MCF 10A (cell line): ENCODE results near the gene DMRT1. TPM values are rescaled to one million over a fixed set of nuclear protein-coding genes. Genes with fewer than 3 reads are reported as not detected.

Experiments used
- BruUV-seq: library from RNA; stranded (reverse); fragments of 400-500 nt; replicated peaks from 2 replicates; lab custom pipeline; 2021; lab: Mats Ljungman, UMichigan
- CTCF ChIA-PET: fragments of 300-600 bp; sonication (Branson Sonifier 250); formaldehyde crosslinking; extraction: SDS; loops from one replicate; lab custom pipeline; 2021; ENCODE audit warnings: antibody characterized with exemption, inconsistent platforms; lab: Yijun Ruan, JAX
- POLR2A ChIA-PET: fragments of 300-600, 350-650 bp; sonication (Branson Sonifier 250); formaldehyde crosslinking; extraction: SDS; loops from one replicate; lab custom pipeline; 2020; ENCODE audit warnings: antibody characterized with exemption, inconsistent platforms; lab: Yijun Ruan, JAX
- DNase-seq: peaks from one replicate; pipeline ENCODE4 v3.0.0-alpha.2; 2018; ENCODE audit not compliant: unreplicated experiment
- H3K27ac Mint-ChIP-seq: one replicate; pipeline ENCODE4 v1.8.0; 2022; ENCODE audit warnings: mild to moderate bottlenecking, low read depth, mixed read lengths; ENCODE audit not compliant: unreplicated experiment
- H3K27me3 Mint-ChIP-seq: one replicate; pipeline ENCODE4 v1.8.0; 2022; ENCODE audit warnings: mixed read lengths; ENCODE audit not compliant: insufficient read depth, unreplicated experiment
- H3K36me3 Mint-ChIP-seq: one replicate; pipeline ENCODE4 v1.8.0; 2022; ENCODE audit warnings: mild to moderate bottlenecking, moderate library complexity, mixed read lengths; ENCODE audit not compliant: insufficient read depth, unreplicated experiment
- H3K4me1 Mint-ChIP-seq: one replicate; pipeline ENCODE4 v1.8.0; 2022; ENCODE audit warnings: mixed read lengths; ENCODE audit not compliant: insufficient read depth, unreplicated experiment
- H3K4me3 Mint-ChIP-seq: one replicate; pipeline ENCODE4 v1.8.0; 2022; ENCODE audit warnings: mild to moderate bottlenecking, moderate library complexity, mixed read lengths; ENCODE audit not compliant: unreplicated experiment
- H3K9me3 Mint-ChIP-seq: one replicate; pipeline ENCODE4 v1.8.0; 2022; ENCODE audit warnings: mixed read lengths; ENCODE audit not compliant: unreplicated experiment
- intact Hi-C: fragments of 100-400 bp; cut with micrococcal nuclease; formaldehyde crosslinking; loops from 2 replicates; pipeline ENCODE4 v1.14.1; 2022
- total RNA-seq: library from RNA; stranded (reverse); gene quantifications from 2 replicates; pipeline ENCODE4 v1.2.3, GENCODE V29; 2022
- TF ChIP-seq, protein P1 (sequence below): fragments of 200-600 bp; IDR thresholded peaks from one replicate; pipeline ENCODE4 v1.8.0; 2022; ENCODE audit warnings: antibody characterized with exemption, mild to moderate bottlenecking; ENCODE audit not compliant: unreplicated experiment

Gene DMRT1
- total RNA-seq, 1 experiment from 2014 or later, result not detected

DNA sequence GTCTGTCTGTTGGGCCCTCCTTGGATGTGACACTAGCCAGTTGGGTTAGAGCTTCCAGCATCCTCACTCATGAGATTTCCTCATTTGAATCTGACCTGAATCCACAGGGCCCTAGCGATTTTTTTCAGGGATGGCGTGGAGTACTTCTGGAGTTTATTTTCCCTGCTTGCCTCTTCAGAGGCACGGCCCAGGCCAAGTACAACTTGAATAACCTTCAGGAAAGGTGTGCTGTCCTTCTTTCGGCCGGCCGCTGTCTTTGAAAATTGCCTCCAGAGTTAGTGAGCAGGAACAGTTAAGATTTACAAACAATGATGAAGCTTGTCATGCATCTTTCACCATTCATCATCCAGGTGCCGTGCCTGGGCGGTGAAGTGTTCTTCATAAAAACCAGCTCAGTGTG, 85.5 kb downstream of the DMRT1 start:
- no peak for DNase-seq
- ChIA-PET CTCF (interaction anchor here (1.1 to 1.8 kb wide), 6 partner anchors 9 to 83 kb away, joined by 3 to 6 read pairs (median 4); no protein-coding TSS in a partner anchor), POLR2A (interaction anchor here (0.7 to 1.6 kb wide), 5 partner anchors 11 to 352 kb away, joined by 3 to 5 read pairs (median 3); no protein-coding TSS in a partner anchor)
- H3K27ac Mint-ChIP-seq, result no peak overlapping the region
- intact Hi-C loops, result no loop called here
- H3K36me3 Mint-ChIP-seq, result no peaks in the 10 kb centered on the region
- TF ChIP-seq, protein P1, sequence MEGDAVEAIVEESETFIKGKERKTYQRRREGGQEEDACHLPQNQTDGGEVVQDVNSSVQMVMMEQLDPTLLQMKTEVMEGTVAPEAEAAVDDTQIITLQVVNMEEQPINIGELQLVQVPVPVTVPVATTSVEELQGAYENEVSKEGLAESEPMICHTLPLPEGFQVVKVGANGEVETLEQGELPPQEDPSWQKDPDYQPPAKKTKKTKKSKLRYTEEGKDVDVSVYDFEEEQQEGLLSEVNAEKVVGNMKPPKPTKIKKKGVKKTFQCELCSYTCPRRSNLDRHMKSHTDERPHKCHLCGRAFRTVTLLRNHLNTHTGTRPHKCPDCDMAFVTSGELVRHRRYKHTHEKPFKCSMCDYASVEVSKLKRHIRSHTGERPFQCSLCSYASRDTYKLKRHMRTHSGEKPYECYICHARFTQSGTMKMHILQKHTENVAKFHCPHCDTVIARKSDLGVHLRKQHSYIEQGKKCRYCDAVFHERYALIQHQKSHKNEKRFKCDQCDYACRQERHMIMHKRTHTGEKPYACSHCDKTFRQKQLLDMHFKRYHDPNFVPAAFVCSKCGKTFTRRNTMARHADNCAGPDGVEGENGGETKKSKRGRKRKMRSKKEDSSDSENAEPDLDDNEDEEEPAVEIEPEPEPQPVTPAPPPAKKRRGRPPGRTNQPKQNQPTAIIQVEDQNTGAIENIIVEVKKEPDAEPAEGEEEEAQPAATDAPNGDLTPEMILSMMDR, result no peak
- H3K27me3 Mint-ChIP-seq, result no peaks in the 10 kb centered on the region
- no peaks in the 10 kb centered on the region for H3K4me1 Mint-ChIP-seq
- no TSS peak for BruUV-seq
- H3K4me3 Mint-ChIP-seq, result no peak overlapping the region
- no peaks in the 10 kb centered on the region for H3K9me3 Mint-ChIP-seq

DNA sequence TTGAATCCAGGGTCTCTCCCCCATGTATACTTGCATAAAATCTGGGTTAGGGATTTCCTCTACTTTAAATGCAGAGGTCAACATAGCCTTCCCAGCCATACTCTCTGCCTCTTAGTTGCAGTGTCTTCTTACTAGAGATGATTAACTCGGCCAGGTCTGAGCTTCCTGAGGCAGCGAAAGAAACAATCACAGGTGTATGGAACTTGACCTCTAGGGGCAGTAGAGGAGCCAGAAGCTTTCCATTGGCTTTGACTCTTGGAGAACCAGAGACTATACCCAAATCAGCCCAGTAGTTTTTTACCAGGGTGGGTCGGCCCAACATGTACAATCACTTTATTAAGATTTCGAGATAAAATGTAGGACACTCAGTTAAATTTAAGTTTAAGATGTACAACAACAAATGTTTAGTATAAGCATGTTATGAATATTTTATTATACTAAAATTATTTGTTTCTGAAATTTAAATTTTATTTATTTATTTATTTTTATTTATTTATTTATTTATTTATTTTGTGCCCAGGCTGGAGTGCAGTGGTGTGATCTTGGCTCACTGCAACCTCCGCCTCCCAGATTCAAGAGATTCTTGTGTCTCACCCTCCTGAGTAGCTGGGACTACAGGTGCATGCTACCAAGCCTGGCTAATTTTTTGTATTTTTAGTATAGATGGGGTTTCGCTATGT, 87.0 kb downstream of the DMRT1 start:
- intact Hi-C loops, result no loop called here
- no TSS peak for BruUV-seq
- H3K4me3 Mint-ChIP-seq, result no peak overlapping the region
- no peaks in the 10 kb centered on the region for H3K9me3 Mint-ChIP-seq
- no peaks in the 10 kb centered on the region for H3K27me3 Mint-ChIP-seq
- no peaks in the 10 kb centered on the region for H3K4me1 Mint-ChIP-seq
- no peak overlapping the region for H3K27ac Mint-ChIP-seq
- TF ChIP-seq, protein P1, result peak; percentile 26
- ChIA-PET CTCF (interaction anchor here (0.6 to 1.1 kb wide), 3 partner anchors 29 to 609 kb away, joined by 3 to 7 read pairs (median 3); no protein-coding TSS in a partner anchor), POLR2A (no interaction called here)
- no peaks in the 10 kb centered on the region for H3K36me3 Mint-ChIP-seq
- DNase-seq, result peak; percentile 39

DNA sequence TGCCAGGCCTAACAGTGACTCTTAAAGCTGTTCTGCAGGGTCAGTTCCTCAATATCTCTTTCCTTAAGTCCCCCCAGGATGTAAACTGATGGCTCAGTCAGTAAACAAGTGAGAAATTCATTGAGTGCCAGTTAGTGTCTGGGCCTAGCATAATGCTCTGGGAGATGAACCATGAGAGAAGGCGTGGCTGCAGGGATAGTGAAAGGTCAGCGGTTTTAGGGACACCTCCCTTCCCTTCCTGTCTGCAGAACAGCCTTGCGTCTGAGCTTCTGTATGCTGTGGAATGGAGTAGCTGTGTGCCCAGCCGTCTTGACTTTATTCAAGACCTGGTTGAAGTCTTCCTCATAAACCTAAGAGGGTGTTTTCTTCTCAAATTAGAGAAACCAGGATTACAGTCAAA, 88.2 kb downstream of the DMRT1 start:
- intact Hi-C loops, result no loop called here
- ChIA-PET POLR2A (interaction anchor here (0.5 kb wide), 1 partner anchor 360 kb away, joined by 3 read pairs; no protein-coding TSS in a partner anchor), CTCF (interaction anchor here (0.8 to 1.6 kb wide), 4 partner anchors 14 to 1915 kb away, joined by 3 to 4 read pairs (median 3); no protein-coding TSS in a partner anchor)
- H3K4me3 Mint-ChIP-seq, result no peak overlapping the region
- no peaks in the 10 kb centered on the region for H3K36me3 Mint-ChIP-seq
- TF ChIP-seq, protein P1, result no peak
- no peaks in the 10 kb centered on the region for H3K4me1 Mint-ChIP-seq
- H3K27me3 Mint-ChIP-seq, result peaks cover 8% of the 10 kb centered on the region
- BruUV-seq, result no TSS peak
- no peaks in the 10 kb centered on the region for H3K9me3 Mint-ChIP-seq
- no peak overlapping the region for H3K27ac Mint-ChIP-seq
- no peak for DNase-seq

DNA sequence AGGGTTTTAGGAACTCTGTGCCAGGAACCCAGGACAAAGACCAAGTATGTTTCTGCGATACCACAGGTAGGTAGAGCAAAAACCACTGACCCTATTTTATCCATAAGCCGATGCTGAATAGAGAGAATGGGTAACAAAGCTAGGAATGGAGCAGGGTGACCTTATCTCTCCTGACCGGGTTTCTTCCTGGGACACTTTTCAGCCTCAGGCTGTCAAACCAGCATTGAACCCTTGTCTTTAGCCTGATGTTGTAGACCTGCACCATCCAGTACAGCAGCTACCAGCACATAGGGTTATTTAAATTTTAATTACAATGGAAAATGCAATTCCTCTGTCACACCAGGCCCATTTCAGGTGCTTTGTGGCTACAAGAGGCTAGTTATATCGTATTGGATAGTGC, 91.9 kb downstream of the DMRT1 start:
- intact Hi-C loops, result no loop called here
- ChIA-PET CTCF (no interaction called here), POLR2A (interaction anchor here (0.6 to 1.2 kb wide), 2 partner anchors 30 to 1155 kb away, joined by 3 to 5 read pairs; no protein-coding TSS in a partner anchor)
- no peaks in the 10 kb centered on the region for H3K36me3 Mint-ChIP-seq
- H3K27ac Mint-ChIP-seq, result no peak overlapping the region
- H3K9me3 Mint-ChIP-seq, result no peaks in the 10 kb centered on the region
- peaks cover 36% of the 10 kb centered on the region for H3K27me3 Mint-ChIP-seq
- DNase-seq, result no peak
- H3K4me3 Mint-ChIP-seq, result no peak overlapping the region
- TF ChIP-seq, protein P1, result no peak
- H3K4me1 Mint-ChIP-seq, result no peaks in the 10 kb centered on the region
- BruUV-seq, result no TSS peak
